Stimulated activated CD8-positive, alpha-beta memory T cell treated with anti-CD3 and anti-CD28 coated beads, Interleukin-4, amount 100 ng/mL, for 1 hour (primary cell): Measurements from ENCODE around the gene RPS27L.
"Not testable (repeated sequence)": the region's sequence is repeated elsewhere in the genome, so short reads cannot be mapped to it uniquely, and the experiment has no call there.

Experiments
- DNase-seq, 2 donors: peaks; one replicate each; pipeline ENCODE4 v3.0.0-alpha.2; 2020; ENCODE audit warnings: low read depth in 2 of 2, low spot score in 1 of 2

The RPS27L gene

GRCh38 chr15:63099581-63099980, 57.7 kb downstream of the RPS27L start:
- DNase-seq, result not testable (repeated sequence)

GRCh38 chr15:63098901-63099300, 58.4 kb downstream of the RPS27L start:
- not testable (repeated sequence) for DNase-seq
